Thoracic aorta (tissue), 2 donors: Measurements from ENCODE around the gene BAHD1. TPM values are rescaled to one million over a fixed set of nuclear protein-coding genes. Genes with fewer than 3 reads are reported as not detected.

Source experiments
- ATAC-seq: fragments of 150-250 bp; one replicate; pipeline ENCODE4 v1.8.0; 2017; ENCODE audit warnings: low read depth; ENCODE audit not compliant: insufficient number of reproducible peaks, low FRiP score
- DNase-seq: peaks from one replicate; pipeline ENCODE4 v3.0.0-alpha.2; 2020; ENCODE audit warnings: low spot score
- H3K27ac ChIP-seq, 2 donors: fragments of 200-600 bp; sonication (generic); 1 replicate in 1 of 2; 2 replicates in 1 of 2; pipeline ENCODE4 v1.5.1; 2016; ENCODE audit warnings: mild to moderate bottlenecking in 2 of 2, moderate library complexity in 2 of 2
- H3K27me3 ChIP-seq: fragments of 200-600 bp; sonication (generic); replicated peaks from 2 replicates; pipeline ENCODE4 v1.6.0; 2016; ENCODE audit warnings: mild to moderate bottlenecking; ENCODE audit not compliant: insufficient read depth
- H3K36me3 ChIP-seq: fragments of 200-600 bp; sonication (generic); one replicate; pipeline ENCODE4 v1.5.1; 2016
- H3K4me1 ChIP-seq, 2 donors: fragments of 200-600 bp; sonication (generic); 1 replicate in 1 of 2; 2 replicates in 1 of 2; pipeline versions ENCODE4 v1.5.1 to v1.6.0; 2016; ENCODE audit warnings: low read depth in 2 of 2, mild to moderate bottlenecking in 1 of 2; ENCODE audit not compliant: control insufficient read depth in 1 of 2
- H3K4me3 ChIP-seq: fragments of 200-600 bp; sonication (generic); 2 replicates; pipeline ENCODE4 v1.5.1; 2016; ENCODE audit warnings: mild to moderate bottlenecking
- H3K9me3 ChIP-seq: fragments of 200-600 bp; sonication (generic); 2 replicates; pipeline ENCODE4 v1.5.1; 2016
- CTCF ChIP-seq: fragments of 200-600 bp; sonication (generic); IDR thresholded peaks from one replicate; pipeline ENCODE4 v1.5.1; 2019; ENCODE audit warnings: antibody characterized with exemption
- total RNA-seq, 2 donors: library from RNA; depleted of rRNA; stranded (reverse); fragments of >200 nt; gene quantifications; one replicate each; pipeline versions ENCODE4 v1.1.0 to v1.2.3, GENCODE V29; 2016

BAHD1 gene
- total RNA-seq, 2 donors from 2014 or later, result 10.7 to 14.0 TPM

GRCh38 chr15:40425681-40426080 is 15.1 kb upstream of the BAHD1 start:
- no peaks in the 10 kb centered on the region for H3K27me3 ChIP-seq
- TF ChIP-seq CTCF, result no peak
- no peaks in the 10 kb centered on the region for H3K36me3 ChIP-seq
- no peaks in the 10 kb centered on the region for H3K9me3 ChIP-seq
- no peak overlapping the region for H3K27ac ChIP-seq
- H3K4me3 ChIP-seq, result no peak overlapping the region
- DNase-seq (no peak), ATAC-seq (no peak)
- peaks cover 5 to 15% of the 10 kb centered on the region in 2 donors for H3K4me1 ChIP-seq

- ATAC-seq, result no peak
- H3K27me3 ChIP-seq, result no peaks in the 10 kb centered on the region
- no peak overlapping the region for H3K27ac ChIP-seq
- no peaks in the 10 kb centered on the region for H3K9me3 ChIP-seq
- H3K4me1 ChIP-seq, result no peaks in the 10 kb centered on the region
- no peak overlapping the region for H3K4me3 ChIP-seq
- TF ChIP-seq CTCF, result no peak
- no peaks in the 10 kb centered on the region for H3K36me3 ChIP-seq
- DNase-seq, result no peak
Observed at GRCh38 chr15:40427188-40427587, 13.6 kb upstream of the BAHD1 start.

GRCh38 chr15:40428185-40428584 is 12.6 kb upstream of the BAHD1 start:
- TF ChIP-seq CTCF, result no peak
- ATAC-seq (no peak), DNase-seq (no peak)
- Histone ChIP-seq H3K36me3 (no peaks in the 10 kb centered on the region), H3K9me3 (no peaks in the 10 kb centered on the region), H3K4me3 (no peak overlapping the region), H3K27ac (no peak overlapping the region), H3K27me3 (no peaks in the 10 kb centered on the region), H3K4me1 (no peaks in the 10 kb centered on the region)

- DNase-seq, result no peak
- no peaks in the 10 kb centered on the region for H3K9me3 ChIP-seq
- no peaks in the 10 kb centered on the region for H3K36me3 ChIP-seq
- no peaks in the 10 kb centered on the region for H3K4me1 ChIP-seq
- no peak for ATAC-seq
- H3K4me3 ChIP-seq, result no peak overlapping the region
- no peak for TF ChIP-seq CTCF
- H3K27me3 ChIP-seq, result no peaks in the 10 kb centered on the region
- no peak overlapping the region for H3K27ac ChIP-seq
Observed at GRCh38 chr15:40429068-40429710, 11.6 kb upstream of the BAHD1 start.

GRCh38 chr15:40430271-40430805 is 10.4 kb upstream of the BAHD1 start:
- Histone ChIP-seq H3K27ac (no peak overlapping the region), H3K27me3 (no peaks in the 10 kb centered on the region), H3K4me3 (no peak overlapping the region), H3K36me3 (no peaks in the 10 kb centered on the region), H3K4me1 (no peaks in the 10 kb centered on the region), H3K9me3 (no peaks in the 10 kb centered on the region)
- ATAC-seq (no peak), DNase-seq (no peak)
- no peak for TF ChIP-seq CTCF
